ENCODE data around the gene RNF208.

DNA sequence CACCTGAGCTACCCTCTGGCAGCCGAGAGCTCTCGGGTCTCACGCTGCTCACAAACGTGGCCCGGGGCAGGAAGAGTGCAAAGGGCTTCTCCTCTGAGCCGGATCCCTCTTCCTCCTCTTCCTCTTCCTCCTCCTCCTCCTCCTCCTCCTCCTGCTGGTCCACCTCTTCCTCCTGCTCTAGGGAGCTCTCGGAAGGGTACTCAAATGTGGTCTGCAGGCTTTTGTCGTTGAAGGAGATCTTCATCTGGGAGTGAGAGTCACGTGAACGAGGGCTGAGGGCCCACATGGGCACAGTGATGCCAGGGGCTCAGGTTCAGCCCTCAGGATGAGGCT is 29.6 kb downstream of the RNF208 start:
- TF ChIP-seq POLR2A (IDR thresholded peaks at IDR 0.05) (no peak), POLR2AphosphoS5 (IDR thresholded peaks at IDR 0.05) (no peak), EP300 (IDR thresholded peaks at IDR 0.05) (no peak)
- TF ChIP-seq, protein P1, sequence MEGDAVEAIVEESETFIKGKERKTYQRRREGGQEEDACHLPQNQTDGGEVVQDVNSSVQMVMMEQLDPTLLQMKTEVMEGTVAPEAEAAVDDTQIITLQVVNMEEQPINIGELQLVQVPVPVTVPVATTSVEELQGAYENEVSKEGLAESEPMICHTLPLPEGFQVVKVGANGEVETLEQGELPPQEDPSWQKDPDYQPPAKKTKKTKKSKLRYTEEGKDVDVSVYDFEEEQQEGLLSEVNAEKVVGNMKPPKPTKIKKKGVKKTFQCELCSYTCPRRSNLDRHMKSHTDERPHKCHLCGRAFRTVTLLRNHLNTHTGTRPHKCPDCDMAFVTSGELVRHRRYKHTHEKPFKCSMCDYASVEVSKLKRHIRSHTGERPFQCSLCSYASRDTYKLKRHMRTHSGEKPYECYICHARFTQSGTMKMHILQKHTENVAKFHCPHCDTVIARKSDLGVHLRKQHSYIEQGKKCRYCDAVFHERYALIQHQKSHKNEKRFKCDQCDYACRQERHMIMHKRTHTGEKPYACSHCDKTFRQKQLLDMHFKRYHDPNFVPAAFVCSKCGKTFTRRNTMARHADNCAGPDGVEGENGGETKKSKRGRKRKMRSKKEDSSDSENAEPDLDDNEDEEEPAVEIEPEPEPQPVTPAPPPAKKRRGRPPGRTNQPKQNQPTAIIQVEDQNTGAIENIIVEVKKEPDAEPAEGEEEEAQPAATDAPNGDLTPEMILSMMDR (IDR thresholded peaks at IDR 0.05) = no peak
